Measurements from ENCODE around the gene ULK1. TPM values are rescaled to one million over a fixed set of nuclear protein-coding genes. Genes with fewer than 3 reads are reported as not detected.

Gene ULK1
- total RNA-seq, 1 donor from 2014 or later = 4.9 TPM

GRCh38 chr12:131915823-131916222, 21.4 kb downstream of the ULK1 start:
- Histone ChIP-seq H3F3A (ENCODE audit: low read depth) (no peaks in the 10 kb centered on the region), H3K4me2 (no peak overlapping the region), H3K4me3 (no peak overlapping the region), H2AFZ (replicated peaks) (no peak overlapping the region), H3K27ac (no peak overlapping the region), H3K4me1 (no peaks in the 10 kb centered on the region), H3K9me3 (ENCODE audit: low read depth) (no peaks in the 10 kb centered on the region), H3K79me2 (ENCODE audit: low read depth) (no peaks in the 10 kb centered on the region), H4K20me1 (ENCODE audit: low read depth) (peaks cover 3% of the 10 kb centered on the region), H3K27me3 (no peaks in the 10 kb centered on the region), H3K9ac (no peak overlapping the region), H3K36me3 (no peaks in the 10 kb centered on the region)
- no peak for DNase-seq (ENCODE audit: low spot score)
- H3K27ac Mint-ChIP-seq = no peak overlapping the region
- TF ChIP-seq CTCF (IDR thresholded peaks at IDR 0.05) = no peak
- TF ChIP-seq EZH2phosphoT487 (IDR thresholded peaks at IDR 0.05) = no peak
- no peak for TF ChIP-seq EZH2 (IDR thresholded peaks at IDR 0.05)
- H3K4me3 Mint-ChIP-seq = no peak overlapping the region
- H3K4me1 Mint-ChIP-seq = no peaks in the 10 kb centered on the region
- H3K36me3 Mint-ChIP-seq = peaks cover 2% of the 10 kb centered on the region
- H3K9me3 Mint-ChIP-seq = no peaks in the 10 kb centered on the region
- peaks cover 3% of the 10 kb centered on the region for H3K27me3 Mint-ChIP-seq (ENCODE audit: insufficient read depth, low read depth)

- H3K4me3 ChIP-seq = no peak overlapping the region
- no peak for TF ChIP-seq EZH2phosphoT487 (IDR thresholded peaks at IDR 0.05)
- no peak for TF ChIP-seq EZH2 (IDR thresholded peaks at IDR 0.05)
- no peak for TF ChIP-seq CTCF (IDR thresholded peaks at IDR 0.05)
- Mint-ChIP-seq H3K9me3 (no peaks in the 10 kb centered on the region), H3K36me3 (peaks cover 2% of the 10 kb centered on the region), H3K4me3 (no peak overlapping the region), H3K27ac (no peak overlapping the region), H3K27me3 (ENCODE audit: insufficient read depth, low read depth) (no peaks in the 10 kb centered on the region), H3K4me1 (no peaks in the 10 kb centered on the region)
- H3K9me3 ChIP-seq (ENCODE audit: low read depth) = no peaks in the 10 kb centered on the region
- H4K20me1 ChIP-seq (ENCODE audit: low read depth) = no peaks in the 10 kb centered on the region
- no peak overlapping the region for H2AFZ ChIP-seq (replicated peaks)
- H3K27me3 ChIP-seq = no peaks in the 10 kb centered on the region
- no peak overlapping the region for H3K4me2 ChIP-seq
- H3F3A ChIP-seq (ENCODE audit: low read depth) = no peaks in the 10 kb centered on the region
- DNase-seq (ENCODE audit: low spot score) = no peak
- no peak overlapping the region for H3K27ac ChIP-seq
- H3K36me3 ChIP-seq = no peaks in the 10 kb centered on the region
- H3K79me2 ChIP-seq (ENCODE audit: low read depth) = no peaks in the 10 kb centered on the region
- H3K9ac ChIP-seq = no peak overlapping the region
- no peaks in the 10 kb centered on the region for H3K4me1 ChIP-seq
Measured at GRCh38 chr12:131916306-131917138, 22.1 kb downstream of the ULK1 start.

- Histone ChIP-seq H3K79me2 (ENCODE audit: low read depth) (no peaks in the 10 kb centered on the region), H2AFZ (replicated peaks) (no peak overlapping the region), H3K4me1 (no peaks in the 10 kb centered on the region), H3K9ac (no peak overlapping the region), H3K27me3 (no peaks in the 10 kb centered on the region), H3K27ac (no peak overlapping the region), H3K9me3 (ENCODE audit: low read depth) (no peaks in the 10 kb centered on the region), H3F3A (ENCODE audit: low read depth) (no peaks in the 10 kb centered on the region), H4K20me1 (ENCODE audit: low read depth) (no peaks in the 10 kb centered on the region), H3K36me3 (no peaks in the 10 kb centered on the region), H3K4me2 (no peak overlapping the region), H3K4me3 (no peak overlapping the region)
- no peak overlapping the region for H3K4me3 Mint-ChIP-seq
- no peaks in the 10 kb centered on the region for H3K27me3 Mint-ChIP-seq (ENCODE audit: insufficient read depth, low read depth)
- DNase-seq (ENCODE audit: low spot score) = no peak
- no peaks in the 10 kb centered on the region for H3K4me1 Mint-ChIP-seq
- TF ChIP-seq CTCF (IDR thresholded peaks at IDR 0.05) = no peak
- TF ChIP-seq EZH2phosphoT487 (IDR thresholded peaks at IDR 0.05) = no peak
- no peak for TF ChIP-seq EZH2 (IDR thresholded peaks at IDR 0.05)
- no peaks in the 10 kb centered on the region for H3K9me3 Mint-ChIP-seq
- no peak overlapping the region for H3K27ac Mint-ChIP-seq
- peaks cover 2% of the 10 kb centered on the region for H3K36me3 Mint-ChIP-seq
Measured at GRCh38 chr12:131917139-131917710, 22.8 kb downstream of the ULK1 start.
